Kidney (tissue), 14 donors: Measurements from ENCODE around the gene ZNF638. TPM values are rescaled to one million over a fixed set of nuclear protein-coding genes. Genes with fewer than 3 reads are reported as not detected.
"Not testable (repeated sequence)": the region's sequence is repeated elsewhere in the genome, so short reads cannot be mapped to it uniquely, and the experiment has no call there.

ENCODE experiments used
- DNase-seq, 5 donors: peaks; one replicate each; pipeline ENCODE4 v3.0.0-alpha.2; 2013 to 2020
- FAIRE-seq: peaks from 2 replicates; lab custom pipeline; 2012; peaks lifted over from hg19 to GRCh38; lab: Jason Lieb, UNC
- H3K27ac ChIP-seq, 2 donors: one replicate each; pipeline ENCODE4 v1.7.0; 2013; ENCODE audit warnings: low read depth in 2 of 2, low read length in 2 of 2, inconsistent platforms in 1 of 2
- H3K27me3 ChIP-seq: one replicate; pipeline ENCODE4 v1.7.1; 2013; ENCODE audit warnings: low read length, inconsistent platforms; ENCODE audit not compliant: control insufficient read depth, insufficient read depth
- H3K36me3 ChIP-seq, 3 donors: one replicate each; pipeline versions ENCODE4 v1.7.0 to v1.7.1; 2013; ENCODE audit warnings: low read length in 3 of 3, control low read depth in 1 of 3, inconsistent platforms in 1 of 3; ENCODE audit not compliant: insufficient read depth in 3 of 3, control insufficient read depth in 2 of 3
- H3K4me1 ChIP-seq, 3 donors: one replicate each; pipeline versions ENCODE4 v1.7.0 to v1.7.1; 2013; ENCODE audit warnings: low read length in 3 of 3, inconsistent platforms in 1 of 3, low read depth in 1 of 3; ENCODE audit not compliant: control insufficient read depth in 2 of 3, insufficient read depth in 2 of 3
- H3K4me3 ChIP-seq, 3 donors: one replicate each; pipeline versions ENCODE4 v1.7.0 to v1.8.1; 2013; ENCODE audit warnings: low read length in 3 of 3, control low read depth in 1 of 3, inconsistent platforms in 1 of 3
- H3K9ac ChIP-seq, 3 donors: one replicate each; pipeline versions ENCODE4 v1.7.0 to v1.7.1; 2013; ENCODE audit warnings: low read length in 3 of 3, control low read depth in 1 of 3, inconsistent platforms in 1 of 3
- H3K9me3 ChIP-seq, 3 donors: one replicate each; pipeline versions ENCODE4 v1.7.0 to v1.7.1; 2013; ENCODE audit warnings: low read length in 3 of 3, control low read depth in 1 of 3, inconsistent platforms in 1 of 3; ENCODE audit not compliant: control insufficient read depth in 2 of 3, insufficient read depth in 1 of 3
- CTCF ChIP-seq: IDR thresholded peaks from 3 replicates; pipeline ENCODE4 v1.5.1; 2012; ENCODE audit warnings: mild to moderate bottlenecking, moderate library complexity, borderline replicate concordance; ENCODE audit not compliant: insufficient read depth; ENCODE audit errors: extremely low read depth
- intact Hi-C: fragments of 100-400 bp; cut with DNase I; formaldehyde crosslinking; loops from one replicate; pipeline ENCODE4 v1.11.1; 2022
- polyA plus RNA-seq: library from polyadenylated mRNA; stranded (reverse); fragments of 350-450 nt; fragmentation: Illumina TruSeq; extraction: RNeasy Lipid Tissue Mini Kit (QIAGEN cat#74804); gene quantifications from one replicate; pipeline ENCODE4 v1.2.3, GENCODE V29; 2014; ENCODE audit warnings: low read depth, low replicate concordance; ENCODE audit not compliant: insufficient read depth
- total RNA-seq: library from RNA; stranded (reverse); fragmentation: NEBNext Ultra II Directional; extraction: Animal tissue kit (Norgen Biotek cat#: 25700); gene quantifications from one replicate; pipeline ENCODE4 v1.2.1, GENCODE V29; 2021
- donor health status: control.
- donor health status: control.
- donor health status: control.
- donor health status: control.
- donor health status: control.
- donor health status: DM: yes; HTN: yes; CAD: no.
- donor health status: Normal renal cell carcinoma (clear cell type).

ZNF638 gene
- total and polyA plus RNA-seq, 2 donors from 2014 or later, result 84.8 to 122 TPM

- H3K9me3 ChIP-seq, result no peaks in the 10 kb centered on the region
- H3K27ac ChIP-seq, result no peak overlapping the region
- peak overlapping the region in 1 of 3 donors; percentile 88 for H3K4me3 ChIP-seq
- no peaks in the 10 kb centered on the region for H3K27me3 ChIP-seq
- intact Hi-C loops, result no loop called here
- no peak for TF ChIP-seq CTCF
- DNase-seq (no peak), FAIRE-seq (no peak)
- H3K9ac ChIP-seq, result no peak overlapping the region
- H3K4me1 ChIP-seq, result peaks cover 0 to 11% (median 4%) of the 10 kb centered on the region in 3 donors
- no peaks in the 10 kb centered on the region for H3K36me3 ChIP-seq
These were observed 824 bp upstream of the ZNF638 start for GRCh38 chr2:71330585-71331330.

- H3K9ac ChIP-seq, H3K27ac ChIP-seq, H3K9me3 ChIP-seq, FAIRE-seq, H3K36me3 ChIP-seq, H3K27me3 ChIP-seq, intact Hi-C loops: not testable (repeated sequence)
- Histone ChIP-seq H3K4me3 (peak overlapping the region; percentile 43 to 88 (median 56)), H3K4me1 (peaks cover 0 to 11% (median 4%) of the 10 kb centered on the region in 3 donors)
- DNase-seq, result peak in 1 of 5 donors; percentile 48
These were observed 326 bp upstream of the ZNF638 start for GRCh38 chr2:71331331-71331580.

GRCh38 chr2:71332435-71332796 lies 834 bp downstream of the ZNF638 start:
- peak overlapping the region; percentile 16 to 98 for H3K27ac ChIP-seq
- intact Hi-C loops, result no loop called here
- DNase-seq (no peak), FAIRE-seq (no peak)
- no peak for TF ChIP-seq CTCF
- peak overlapping the region; percentile 88 to 96 (median 88) for H3K4me3 ChIP-seq
- H3K9ac ChIP-seq, result peak overlapping the region; percentile 90 to 97 (median 90)
- no peaks in the 10 kb centered on the region for H3K36me3 ChIP-seq
- peaks cover 0 to 11% (median 4%) of the 10 kb centered on the region in 3 donors for H3K4me1 ChIP-seq
- no peaks in the 10 kb centered on the region for H3K9me3 ChIP-seq
- H3K27me3 ChIP-seq, result no peaks in the 10 kb centered on the region

- Histone ChIP-seq H3K27me3 (no peaks in the 10 kb centered on the region), H3K9ac (peak overlapping the region; percentile 60 to 90 (median 90)), H3K36me3 (no peaks in the 10 kb centered on the region), H3K27ac (no peak overlapping the region), H3K4me1 (peaks cover 0 to 11% (median 6%) of the 10 kb centered on the region in 3 donors), H3K4me3 (peak overlapping the region; percentile 88 to 96 (median 88)), H3K9me3 (no peaks in the 10 kb centered on the region)
- FAIRE-seq (no peak), DNase-seq (no peak)
- TF ChIP-seq CTCF, result no peak
- intact Hi-C loops, result no loop called here
These were observed 2.0 kb downstream of the ZNF638 start for GRCh38 chr2:71333619-71334018.
